ENCODE data around the gene YTHDC1.

The YTHDC1 gene

GRCh38 chr4:68337004-68337403 is 12.9 kb downstream of the YTHDC1 start:
- TF ChIP-seq EZH2phosphoT487 (IDR thresholded peaks at IDR 0.05; ENCODE audit: low read length) (no peak), CTCF (IDR thresholded peaks at IDR 0.05; ENCODE audit: low read length) (no peak), EZH2 (optimal IDR thresholded peaks at IDR 0.05; ENCODE audit: low read depth, low read length) (no peak)
- peaks cover 14% of the 10 kb centered on the region for H3K36me3 ChIP-seq (replicated peaks; ENCODE audit: insufficient read depth, low read length)
- no peaks in the 10 kb centered on the region for H3K4me1 ChIP-seq (ENCODE audit: low read length)
- no peaks in the 10 kb centered on the region for H3K9me2 ChIP-seq (replicated peaks; ENCODE audit: insufficient read depth, low read length)
- no peak overlapping the region for H3K27ac ChIP-seq (ENCODE audit: low read length)
- no peak overlapping the region for H2AFZ ChIP-seq (ENCODE audit: low read length)
- peaks cover 94% of the 10 kb centered on the region for H3K79me2 ChIP-seq (ENCODE audit: low read length)
- no peak overlapping the region for H3K4me3 ChIP-seq (ENCODE audit: low read length)
- no peak for DNase-seq
- no peaks in the 10 kb centered on the region for H3K27me3 ChIP-seq (replicated peaks; ENCODE audit: insufficient read depth, low read length)
- no peaks in the 10 kb centered on the region for H3F3A ChIP-seq (ENCODE audit: insufficient read depth, low read length)
- H3K9me3 ChIP-seq (replicated peaks; ENCODE audit: insufficient read depth, low read length), result no peaks in the 10 kb centered on the region
- H4K20me1 ChIP-seq (ENCODE audit: insufficient read depth, low read length), result peaks cover 36% of the 10 kb centered on the region
- H3K4me2 ChIP-seq (ENCODE audit: low read depth, low read length), result no peak overlapping the region
- no peak overlapping the region for H3K9ac ChIP-seq (ENCODE audit: low read length)

GRCh38 chr4:68336530-68336929 is 13.4 kb downstream of the YTHDC1 start:
- Histone ChIP-seq H3K27ac (ENCODE audit: low read length) (no peak overlapping the region), H3F3A (ENCODE audit: insufficient read depth, low read length) (no peaks in the 10 kb centered on the region), H3K9ac (ENCODE audit: low read length) (no peak overlapping the region), H3K36me3 (replicated peaks; ENCODE audit: insufficient read depth, low read length) (peaks cover 18% of the 10 kb centered on the region), H3K27me3 (replicated peaks; ENCODE audit: insufficient read depth, low read length) (no peaks in the 10 kb centered on the region), H3K4me2 (ENCODE audit: low read depth, low read length) (no peak overlapping the region), H4K20me1 (ENCODE audit: insufficient read depth, low read length) (peaks cover 31% of the 10 kb centered on the region), H2AFZ (ENCODE audit: low read length) (no peak overlapping the region), H3K9me3 (replicated peaks; ENCODE audit: insufficient read depth, low read length) (no peaks in the 10 kb centered on the region), H3K79me2 (ENCODE audit: low read length) (peaks cover 94% of the 10 kb centered on the region), H3K4me1 (ENCODE audit: low read length) (no peaks in the 10 kb centered on the region), H3K4me3 (ENCODE audit: low read length) (no peak overlapping the region), H3K9me2 (replicated peaks; ENCODE audit: insufficient read depth, low read length) (no peaks in the 10 kb centered on the region)
- no peak for TF ChIP-seq CTCF (IDR thresholded peaks at IDR 0.05; ENCODE audit: low read length)
- TF ChIP-seq EZH2phosphoT487 (IDR thresholded peaks at IDR 0.05; ENCODE audit: low read length), result no peak
- no peak for TF ChIP-seq EZH2 (optimal IDR thresholded peaks at IDR 0.05; ENCODE audit: low read depth, low read length)
- DNase-seq, result no peak

- no peak overlapping the region for H2AFZ ChIP-seq (ENCODE audit: low read length)
- no peaks in the 10 kb centered on the region for H3K9me2 ChIP-seq (replicated peaks; ENCODE audit: insufficient read depth, low read length)
- no peak overlapping the region for H3K4me3 ChIP-seq (ENCODE audit: low read length)
- no peak overlapping the region for H3K9ac ChIP-seq (ENCODE audit: low read length)
- no peaks in the 10 kb centered on the region for H3K4me1 ChIP-seq (ENCODE audit: low read length)
- peaks cover 27% of the 10 kb centered on the region; the same call in 1 of the 2 replicates for H3K36me3 ChIP-seq (replicated peaks; ENCODE audit: insufficient read depth, low read length)
- no peak for TF ChIP-seq CTCF (IDR thresholded peaks at IDR 0.05; ENCODE audit: low read length)
- no peak for TF ChIP-seq EZH2 (optimal IDR thresholded peaks at IDR 0.05; ENCODE audit: low read depth, low read length)
- no peak for TF ChIP-seq EZH2phosphoT487 (IDR thresholded peaks at IDR 0.05; ENCODE audit: low read length)
- no peaks in the 10 kb centered on the region for H3K27me3 ChIP-seq (replicated peaks; ENCODE audit: insufficient read depth, low read length)
- H3F3A ChIP-seq (ENCODE audit: insufficient read depth, low read length), result no peaks in the 10 kb centered on the region
- no peak overlapping the region for H3K27ac ChIP-seq (ENCODE audit: low read length)
- H3K79me2 ChIP-seq (ENCODE audit: low read length), result peaks cover 22% of the 10 kb centered on the region
- no peak overlapping the region for H3K4me2 ChIP-seq (ENCODE audit: low read depth, low read length)
- DNase-seq, result no peak
- no peaks in the 10 kb centered on the region for H3K9me3 ChIP-seq (replicated peaks; ENCODE audit: insufficient read depth, low read length)
- H4K20me1 ChIP-seq (ENCODE audit: insufficient read depth, low read length), result no peaks in the 10 kb centered on the region
Observed at GRCh38 chr4:68326141-68326540, 23.7 kb downstream of the YTHDC1 start.

All from MM.1S (cell line).